ENCODE data around the gene TRAPPC8.
"Not testable (repeated sequence)": the region's sequence is repeated elsewhere in the genome, so short reads cannot be mapped to it uniquely, and the experiment has no call there.

The TRAPPC8 gene

GRCh38 chr18:31837879-31838278, 105.0 kb downstream of the TRAPPC8 start:
- DNase-seq, result no peak

GRCh38 chr18:31835528-31836133, 107.3 kb downstream of the TRAPPC8 start:
- no peak for DNase-seq

- DNase-seq, result no peak
These were observed 111.0 kb downstream of the TRAPPC8 start for GRCh38 chr18:31831903-31832302.

- no peak for DNase-seq
These were observed 112.2 kb downstream of the TRAPPC8 start for GRCh38 chr18:31830686-31831085.

DNA sequence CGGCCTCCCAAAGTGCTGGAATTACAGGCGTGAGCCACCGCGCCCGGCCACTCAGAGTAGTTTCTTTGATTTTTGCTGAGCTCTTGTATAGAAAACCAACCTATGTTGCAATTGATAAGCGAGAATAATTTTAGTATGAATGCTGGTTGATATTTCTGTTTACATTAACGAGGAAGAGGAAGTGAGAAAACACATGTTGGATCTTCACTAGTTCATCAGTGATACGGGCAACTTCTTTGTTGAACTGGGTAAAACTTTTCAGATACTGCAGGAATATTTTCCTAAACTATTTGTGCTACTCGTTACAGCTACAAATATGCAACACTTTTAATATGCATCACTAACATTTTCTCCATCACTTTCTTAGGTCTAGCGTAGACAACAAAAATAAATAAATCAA, 114.3 kb downstream of the TRAPPC8 start:
- DNase-seq, result no peak

DNA sequence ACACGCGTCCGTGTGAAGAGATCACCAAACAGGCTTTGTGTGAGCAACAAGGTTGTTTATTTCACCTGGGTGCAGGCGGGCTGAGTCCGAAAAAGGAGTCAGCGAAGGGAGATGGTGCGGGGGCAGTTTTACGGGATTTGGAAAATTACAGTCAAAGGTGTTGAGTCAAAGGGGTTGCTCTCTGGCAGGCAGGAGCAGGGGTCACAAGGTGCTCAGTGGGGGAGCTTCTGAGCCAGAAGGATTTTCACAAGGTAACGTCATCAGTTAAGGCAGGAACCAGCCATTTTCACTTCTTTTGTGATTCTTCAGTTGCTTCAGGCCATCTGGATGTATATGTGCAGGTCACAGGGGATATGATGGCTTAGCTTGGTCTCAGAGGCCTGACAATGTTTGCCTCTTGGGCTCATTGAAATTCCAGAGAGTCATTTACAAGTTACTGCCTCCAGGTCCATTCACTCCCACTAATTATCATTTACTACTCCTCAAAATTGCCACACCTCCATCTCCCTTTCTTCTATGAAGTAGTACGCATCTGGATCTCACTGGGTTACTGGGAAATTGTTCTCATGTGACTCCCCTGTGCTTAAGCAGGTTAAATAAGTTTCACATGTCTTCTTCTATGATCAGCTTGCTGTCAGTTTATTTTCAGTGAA, 116.1 kb downstream of the TRAPPC8 start:
- not testable (repeated sequence) for DNase-seq

- no peak for DNase-seq
These were observed 117.2 kb downstream of the TRAPPC8 start for GRCh38 chr18:31825772-31826171.

GRCh38 chr18:31821545-31822171, 121.3 kb downstream of the TRAPPC8 start:
- no peak for DNase-seq

DNA sequence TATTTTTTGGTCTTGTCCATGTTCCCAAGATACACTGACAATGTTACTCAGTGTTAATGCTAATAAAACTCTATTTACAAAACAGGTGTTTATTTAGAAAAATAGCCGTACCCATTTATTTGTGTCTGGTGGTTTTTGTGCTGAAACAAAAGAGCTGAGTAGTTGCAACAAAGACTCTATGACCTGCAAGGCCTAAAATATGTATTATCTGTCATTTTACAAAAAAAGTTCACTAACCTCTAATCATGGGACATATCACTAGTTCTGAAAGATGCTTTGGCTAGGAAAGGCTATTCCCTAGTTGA, 123.1 kb downstream of the TRAPPC8 start:
- no peak for DNase-seq

- DNase-seq, result no peak
These were observed 123.6 kb downstream of the TRAPPC8 start for GRCh38 chr18:31819106-31819924.

GRCh38 chr18:31814132-31814531, 128.8 kb downstream of the TRAPPC8 start:
- DNase-seq, result no peak

DNA sequence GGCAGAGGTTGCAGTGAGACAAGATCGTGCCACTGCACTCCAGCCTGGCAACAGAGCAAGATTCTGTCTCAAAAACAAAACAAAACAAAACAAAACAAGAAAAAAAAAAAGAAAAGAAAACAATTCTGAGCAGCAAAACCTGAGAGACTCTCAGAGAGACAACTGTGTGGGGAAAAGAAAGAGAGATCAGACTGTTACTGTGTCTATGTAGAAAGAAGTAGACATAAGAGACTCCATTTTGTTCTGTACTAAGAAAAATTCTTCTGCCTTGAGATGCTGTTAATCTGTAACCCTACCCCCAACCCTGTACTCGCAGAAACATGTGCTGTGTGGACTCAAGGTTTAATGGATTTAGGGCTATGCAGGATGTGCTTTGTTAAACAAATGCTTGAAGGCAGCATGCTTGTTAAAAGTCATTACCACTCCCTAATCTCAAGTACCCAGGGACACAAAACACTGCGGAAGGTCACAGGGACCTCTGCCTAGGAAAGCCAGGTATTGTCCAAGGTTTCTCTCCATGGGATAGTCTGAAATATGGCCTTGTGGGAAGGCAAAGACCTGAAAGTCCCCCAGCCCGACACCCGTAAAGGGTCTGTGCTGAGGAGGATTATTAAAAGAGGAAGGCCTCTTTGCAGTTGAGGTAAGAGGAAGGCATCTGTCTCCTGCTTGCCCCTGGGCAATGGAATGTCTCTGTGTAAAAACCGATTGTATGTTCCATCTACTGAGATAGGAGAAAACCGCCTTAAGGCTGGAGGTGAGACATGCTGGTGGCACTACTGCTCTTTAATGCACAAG, 132.4 kb downstream of the TRAPPC8 start:
- DNase-seq, result not testable (repeated sequence)

- not testable (repeated sequence) for DNase-seq
These were observed 133.9 kb downstream of the TRAPPC8 start for GRCh38 chr18:31809049-31809448.

- no peak for DNase-seq
These were observed 141.8 kb downstream of the TRAPPC8 start for GRCh38 chr18:31801078-31801477.

DNA sequence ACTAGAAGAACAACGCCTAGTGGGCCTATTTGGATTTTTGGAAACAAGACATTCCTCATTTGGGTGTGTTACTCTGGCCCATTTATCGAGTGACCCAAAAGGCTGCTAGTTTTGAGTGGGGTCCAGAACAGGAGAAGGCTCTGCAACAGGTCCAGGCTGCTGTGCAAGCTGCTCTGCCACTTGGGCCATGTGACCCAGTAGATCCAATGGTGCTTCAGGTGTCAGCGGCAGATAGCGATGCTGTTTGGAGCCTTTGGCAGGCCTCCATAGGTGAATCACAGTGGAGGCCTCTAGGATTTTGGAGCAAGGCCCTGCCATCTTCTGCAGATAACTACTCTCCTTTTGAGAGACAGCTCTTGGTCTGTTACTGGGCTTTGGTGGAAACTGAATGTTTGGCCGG, 143.7 kb downstream of the TRAPPC8 start:
- not testable (repeated sequence) for DNase-seq

GRCh38 chr18:31798399-31798798, 144.5 kb downstream of the TRAPPC8 start:
- DNase-seq, result no peak

- no peak for DNase-seq
These were observed 147.2 kb downstream of the TRAPPC8 start for GRCh38 chr18:31795747-31796146.

- DNase-seq, result no peak
These were observed 149.4 kb downstream of the TRAPPC8 start for GRCh38 chr18:31793531-31793930.

GRCh38 chr18:31792580-31792911, 150.4 kb downstream of the TRAPPC8 start:
- no peak for DNase-seq

- no peak for DNase-seq
These were observed 150.9 kb downstream of the TRAPPC8 start for GRCh38 chr18:31791817-31792579.

GRCh38 chr18:31789409-31789808, 153.5 kb downstream of the TRAPPC8 start:
- DNase-seq, result no peak

DNA sequence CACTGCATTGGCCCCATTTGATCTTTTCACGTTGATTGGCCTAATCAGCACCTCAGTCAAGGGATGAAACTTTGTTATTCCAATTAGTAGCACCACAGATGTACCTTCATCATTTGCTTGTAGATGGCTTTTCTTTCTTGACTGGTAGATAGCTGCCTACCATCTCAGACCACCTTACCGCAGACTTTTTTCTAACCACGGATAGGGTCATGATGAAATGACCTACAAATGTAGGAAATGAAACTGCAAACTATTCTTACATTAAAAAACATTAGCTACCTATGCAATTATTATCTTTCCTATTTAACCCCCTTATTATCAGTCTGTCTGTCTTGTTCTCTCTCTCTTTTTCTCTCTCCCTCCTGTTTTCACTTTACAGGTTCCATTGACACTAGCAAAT, 159.9 kb downstream of the TRAPPC8 start:
- no peak for DNase-seq
